Colonic mucosa (tissue), 4 donors: Measurements from ENCODE around the gene PLXNA2. TPM values are rescaled to one million over a fixed set of nuclear protein-coding genes. Genes with fewer than 3 reads are reported as not detected.

Experiments used
- DNase-seq: peaks from one replicate; pipeline ENCODE4 v3.0.0-alpha.2; 2020
- H3K27ac ChIP-seq: fragments of 200-600 bp; one replicate; pipeline ENCODE4 v1.8.0; 2021
- H3K27me3 ChIP-seq: fragments of 200-600 bp; one replicate; pipeline ENCODE4 v1.8.0; 2021
- H3K36me3 ChIP-seq: fragments of 200-600 bp; one replicate; pipeline ENCODE4 v1.8.0; 2021
- H3K4me1 ChIP-seq: fragments of 200-600 bp; one replicate; pipeline ENCODE4 v1.8.0; 2021; ENCODE audit warnings: mild to moderate bottlenecking
- H3K4me3 ChIP-seq: fragments of 200-600 bp; one replicate; pipeline ENCODE4 v1.8.0; 2021
- H3K9ac ChIP-seq, 2 donors: one replicate each; pipeline ENCODE4 v1.7.0; 2013; ENCODE audit warnings: control low read depth in 2 of 2, low read depth in 2 of 2, low read length in 2 of 2
- H3K9me3 ChIP-seq: fragments of 200-600 bp; one replicate; pipeline ENCODE4 v1.8.0; 2021
- CTCF ChIP-seq: fragments of 200-600 bp; IDR thresholded peaks from one replicate; pipeline ENCODE4 v1.8.0; 2022; ENCODE audit warnings: antibody characterized with exemption, mild to moderate bottlenecking
- intact Hi-C: fragments of 100-400 bp; cut with DNase I; formaldehyde crosslinking; loops from one replicate; pipeline ENCODE4 v1.14.1; 2022
- total RNA-seq, 2 donors: library from RNA; stranded (reverse); fragmentation: NEBNext Ultra II Directional in 1 of 2; extraction: Animal tissue kit (Norgen Biotek cat#: 25700) in 1 of 2; gene quantifications; one replicate each; pipeline ENCODE4 v1.2.1, GENCODE V29; 2021
- donor health status: healthy.
- donor health status: DM: no; HTN: no; CAD: no.
- donor health status: DM: no; HTN: no; CAD: no.

Gene PLXNA2
- total RNA-seq, 2 donors from 2014 or later: 46.1 to 81.6 TPM

DNA sequence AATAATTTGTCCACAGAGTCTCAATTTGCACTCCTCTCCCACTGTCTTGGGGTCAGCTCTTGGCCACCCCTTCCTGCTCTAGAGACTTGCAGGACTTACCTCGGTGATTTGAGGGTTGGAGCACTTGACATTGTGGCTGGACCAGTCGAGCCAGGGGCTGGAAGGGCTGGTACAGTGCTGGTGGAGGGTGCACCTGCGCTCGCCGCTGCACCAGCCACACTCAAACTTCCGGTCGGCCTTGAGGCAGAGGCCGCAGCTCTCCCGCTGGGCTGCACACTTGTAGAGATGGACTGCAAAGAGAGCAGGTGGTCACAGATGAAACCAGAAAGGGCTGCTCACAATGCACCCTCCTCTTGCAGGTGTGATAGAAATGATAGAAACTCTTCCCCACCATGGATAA lies 165.0 kb downstream of the PLXNA2 start:
- no peak for DNase-seq
- no peaks in the 10 kb centered on the region for H3K27me3 ChIP-seq
- no peak overlapping the region for H3K4me3 ChIP-seq
- H3K36me3 ChIP-seq: no peaks in the 10 kb centered on the region
- no peak for TF ChIP-seq CTCF
- intact Hi-C loops: no loop called here
- H3K9me3 ChIP-seq: no peaks in the 10 kb centered on the region
- no peak overlapping the region for H3K9ac ChIP-seq
- H3K27ac ChIP-seq: no peak overlapping the region
- H3K4me1 ChIP-seq: no peaks in the 10 kb centered on the region

GRCh38 chr1:208078752-208079151 lies 165.4 kb downstream of the PLXNA2 start:
- DNase-seq: no peak
- no peaks in the 10 kb centered on the region for H3K4me1 ChIP-seq
- H3K9ac ChIP-seq: no peak overlapping the region
- intact Hi-C loops: no loop called here
- H3K27me3 ChIP-seq: no peaks in the 10 kb centered on the region
- no peaks in the 10 kb centered on the region for H3K36me3 ChIP-seq
- H3K27ac ChIP-seq: no peak overlapping the region
- H3K4me3 ChIP-seq: no peak overlapping the region
- no peaks in the 10 kb centered on the region for H3K9me3 ChIP-seq
- TF ChIP-seq CTCF: no peak

GRCh38 chr1:208077232-208078075 lies 166.7 kb downstream of the PLXNA2 start:
- Histone ChIP-seq H3K36me3 (no peaks in the 10 kb centered on the region), H3K27me3 (no peaks in the 10 kb centered on the region), H3K4me1 (no peaks in the 10 kb centered on the region), H3K9ac (no peak overlapping the region), H3K9me3 (no peaks in the 10 kb centered on the region), H3K27ac (no peak overlapping the region), H3K4me3 (no peak overlapping the region)
- intact Hi-C loops: no loop called here
- TF ChIP-seq CTCF: no peak
- no peak for DNase-seq

DNA sequence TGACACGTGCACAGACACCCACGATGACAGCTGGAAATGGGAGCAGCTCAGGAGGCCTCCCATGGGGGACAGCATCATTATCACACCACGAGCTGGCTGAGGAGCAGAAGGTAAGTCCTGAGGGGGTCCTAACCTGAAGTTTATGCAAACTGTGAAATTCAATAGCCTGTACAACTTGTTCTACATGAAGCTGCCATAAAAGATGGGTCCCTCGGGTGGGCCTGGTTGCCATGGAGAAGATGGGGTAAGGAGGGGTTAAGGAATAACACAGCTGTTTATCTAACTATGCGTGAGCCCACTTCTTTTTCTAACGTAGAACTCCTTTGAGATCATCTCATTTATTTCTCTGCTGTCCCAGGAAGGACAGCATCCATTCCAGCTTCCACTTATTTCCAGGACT lies 169.8 kb downstream of the PLXNA2 start:
- H3K4me1 ChIP-seq: no peaks in the 10 kb centered on the region
- no peaks in the 10 kb centered on the region for H3K36me3 ChIP-seq
- DNase-seq: no peak
- no peak for TF ChIP-seq CTCF
- H3K9ac ChIP-seq: no peak overlapping the region
- H3K4me3 ChIP-seq: no peak overlapping the region
- H3K27me3 ChIP-seq: no peaks in the 10 kb centered on the region
- intact Hi-C loops: no loop called here
- no peaks in the 10 kb centered on the region for H3K9me3 ChIP-seq
- no peak overlapping the region for H3K27ac ChIP-seq

GRCh38 chr1:208071435-208072031 lies 172.7 kb downstream of the PLXNA2 start:
- Histone ChIP-seq H3K9me3 (no peaks in the 10 kb centered on the region), H3K36me3 (no peaks in the 10 kb centered on the region), H3K27me3 (no peaks in the 10 kb centered on the region), H3K9ac (no peak overlapping the region), H3K4me1 (no peaks in the 10 kb centered on the region), H3K27ac (no peak overlapping the region), H3K4me3 (no peak overlapping the region)
- DNase-seq: no peak
- intact Hi-C loops: no loop called here
- no peak for TF ChIP-seq CTCF
